ENCODE data around the gene SPATA16. TPM values are rescaled to one million over a fixed set of nuclear protein-coding genes. Genes with fewer than 3 reads are reported as not detected.

SPATA16 gene
- total and polyA plus RNA-seq, 2 donors (not counting 3 experiments of a cell fraction or from before 2014, with no cell fraction given) = not detected

GRCh38 chr3:173055228-173055933, 85.7 kb downstream of the SPATA16 start:
- FAIRE-seq (no peak), DNase-seq (ENCODE audit: low read depth, low spot score) (no peak)
- H3K27me3 ChIP-seq (ENCODE audit: control insufficient read depth in 2 of 2, insufficient read depth in 2 of 2, low read length in 2 of 2) = no peaks in the 10 kb centered on the region
- H3K4me3 ChIP-seq (replicated peaks in 1 of 3; ENCODE audit: insufficient read depth in 1 of 3, low read depth in 1 of 3, low read length in 3 of 3) = no peak overlapping the region
- no peak overlapping the region for H3K4me2 ChIP-seq (ENCODE audit: insufficient read depth, low read length)
- no peak overlapping the region for H3K27ac ChIP-seq (ENCODE audit: insufficient read depth, low read depth, low read length)
- no peaks in the 10 kb centered on the region for H3K79me2 ChIP-seq (ENCODE audit: control insufficient read depth, insufficient read depth, low read length)
- ChIA-PET CTCF (no interaction called here), POLR2A (no interaction called here)
- no peaks in the 10 kb centered on the region for H3K4me1 ChIP-seq (ENCODE audit: control insufficient read depth, extremely low read depth, insufficient read depth, low read length)
- H2AFZ ChIP-seq (ENCODE audit: low read depth, low read length) = no peak overlapping the region
- TF ChIP-seq EZH2 (IDR thresholded peaks at IDR 0.05; ENCODE audit: borderline replicate concordance, low read depth, low read length, severe bottlenecking) (no peak), JUN (IDR thresholded peaks at IDR 0.05; ENCODE audit: borderline replicate concordance, insufficient read depth, insufficient read length, low read depth) (no peak), POLR2A (IDR thresholded peaks at IDR 0.05; ENCODE audit: low read depth, low read length) (no peak), MYC (IDR thresholded peaks at IDR 0.05; ENCODE audit: low read depth, low read length) (no peak), GATA2 (IDR thresholded peaks at IDR 0.05; ENCODE audit: insufficient read depth, insufficient read length, low read depth, low read length) (no peak), POLR2AphosphoS5 (IDR thresholded peaks at IDR 0.05; ENCODE audit: insufficient read depth, low read depth, low read length) (no peak)
- intact Hi-C loops (cut with micrococcal nuclease) (no loop called here), dilution Hi-C loops (cut with MboI; ENCODE audit: extremely low pct_ligation_motif_present, low sequenced_read_pairs) (no loop called here)
- H4K20me1 ChIP-seq (replicated peaks; ENCODE audit: control insufficient read depth, extremely low read depth, insufficient read depth, low read length) = no peaks in the 10 kb centered on the region
- H3K36me3 ChIP-seq (ENCODE audit: control insufficient read depth in 2 of 2, extremely low read depth in 1 of 2, insufficient read depth in 2 of 2, low read length in 2 of 2) = no peaks in the 10 kb centered on the region
- no TSS peak for BruUV-seq (replicated peaks)
- H3K9me1 ChIP-seq (replicated peaks; ENCODE audit: control insufficient read depth, extremely low read depth, insufficient read depth, low read length) = no peaks in the 10 kb centered on the region
- H3K9ac ChIP-seq (replicated peaks; ENCODE audit: extremely low read depth, insufficient read depth, low read length) = no peak overlapping the region
- no peaks in the 10 kb centered on the region for H3K9me3 ChIP-seq (replicated peaks; ENCODE audit: control insufficient read depth, insufficient read depth, low read length)

GRCh38 chr3:173049360-173049759, 91.7 kb downstream of the SPATA16 start:
- ChIA-PET POLR2A (no interaction called here), CTCF (interaction anchor here (0.7 kb wide), 1 partner anchor 9 kb away, joined by 3 read pairs; no protein-coding TSS in a partner anchor)
- H3K36me3 ChIP-seq (ENCODE audit: control insufficient read depth in 2 of 2, extremely low read depth in 1 of 2, insufficient read depth in 2 of 2, low read length in 2 of 2) = no peaks in the 10 kb centered on the region
- H3K4me3 ChIP-seq (replicated peaks in 1 of 3; ENCODE audit: insufficient read depth in 1 of 3, low read depth in 1 of 3, low read length in 3 of 3) = no peak overlapping the region
- dilution Hi-C loops (cut with MboI; ENCODE audit: extremely low pct_ligation_motif_present, low sequenced_read_pairs) (no loop called here), intact Hi-C loops (cut with micrococcal nuclease) (loop anchor here (5.0 to 10.0 kb wide), 2 partner anchors 132 to 375 kb away; no protein-coding TSS in a partner anchor)
- no peak overlapping the region for H3K4me2 ChIP-seq (ENCODE audit: insufficient read depth, low read length)
- no peak overlapping the region for H2AFZ ChIP-seq (ENCODE audit: low read depth, low read length)
- H3K4me1 ChIP-seq (ENCODE audit: control insufficient read depth, extremely low read depth, insufficient read depth, low read length) = no peaks in the 10 kb centered on the region
- H3K79me2 ChIP-seq (ENCODE audit: control insufficient read depth, insufficient read depth, low read length) = no peaks in the 10 kb centered on the region
- FAIRE-seq = no peak
- no peak overlapping the region for H3K9ac ChIP-seq (replicated peaks; ENCODE audit: extremely low read depth, insufficient read depth, low read length)
- no peaks in the 10 kb centered on the region for H3K27me3 ChIP-seq (ENCODE audit: control insufficient read depth in 2 of 2, insufficient read depth in 2 of 2, low read length in 2 of 2)
- no peak for TF ChIP-seq POLR2A (IDR thresholded peaks at IDR 0.05; ENCODE audit: low read depth, low read length)
- H3K9me3 ChIP-seq (replicated peaks; ENCODE audit: control insufficient read depth, insufficient read depth, low read length) = no peaks in the 10 kb centered on the region
- no peaks in the 10 kb centered on the region for H3K9me1 ChIP-seq (replicated peaks; ENCODE audit: control insufficient read depth, extremely low read depth, insufficient read depth, low read length)
- H4K20me1 ChIP-seq (replicated peaks; ENCODE audit: control insufficient read depth, extremely low read depth, insufficient read depth, low read length) = no peaks in the 10 kb centered on the region
- no peak for DNase-seq (ENCODE audit: low read depth, low spot score)
- H3K27ac ChIP-seq (ENCODE audit: insufficient read depth, low read depth, low read length) = no peak overlapping the region
- no TSS peak for BruUV-seq (replicated peaks)
